HepG2 (cell line): ENCODE measurements around the gene VASN.

Source experiments
- CENPT ChIP-seq: sonication (generic); formaldehyde crosslinking; IDR thresholded peaks from 2 replicates; pipeline ENCODE4 v1.8.0; 2022; ENCODE audit warnings: low read depth, mild to moderate bottlenecking, moderate library complexity, missing genetic modification reagents
- ESRRA ChIP-seq: sonication (generic); formaldehyde crosslinking; IDR thresholded peaks from 2 replicates; pipeline ENCODE4 v1.5.1; 2020; ENCODE audit warnings: mild to moderate bottlenecking, low read depth, missing genetic modification reagents
- HDAC6 ChIP-seq: fragments of 200-600 bp; sonication (generic); IDR thresholded peaks from 2 replicates; pipeline ENCODE4 v1.7.0; 2017; ENCODE audit warnings: mild to moderate bottlenecking, antibody characterized with exemption, low read length, low read depth
- HNRNPUL1 ChIP-seq: fragments of 200-400 bp; formaldehyde crosslinking; IDR thresholded peaks from 2 replicates; pipeline ENCODE4 v1.6.1; 2017; ENCODE audit warnings: low read depth, mild to moderate bottlenecking, low read length, moderate library complexity
- REST ChIP-seq, 2 experiments: IDR thresholded peaks; 2 replicates each; pipeline ENCODE4 v1.6.1; 2011 to 2012; ENCODE audit warnings: low read length in 2 of 2, borderline replicate concordance in 1 of 2, low read depth in 1 of 2, mild to moderate bottlenecking in 1 of 2, moderate library complexity in 1 of 2
- USF2 ChIP-seq, 2 experiments: sonication (generic) in 1 of 2; formaldehyde crosslinking in 1 of 2; IDR thresholded peaks; 2 replicates each; pipeline versions ENCODE4 v1.5.1 to v1.6.1; 2011 to 2020; ENCODE audit warnings: borderline replicate concordance in 1 of 2, low read depth in 1 of 2, low read length in 1 of 2, mild to moderate bottlenecking in 1 of 2, missing genetic modification reagents in 1 of 2, moderate library complexity in 1 of 2
- YY1 ChIP-seq: IDR thresholded peaks from 2 replicates; pipeline ENCODE4 v1.6.1; 2011; ENCODE audit warnings: low read length, low read depth, moderate library complexity, mild to moderate bottlenecking; ENCODE audit not compliant: insufficient read depth, insufficient replicate concordance
- ZNF138 ChIP-seq: sonication (generic); formaldehyde crosslinking; IDR thresholded peaks from 2 replicates; pipeline ENCODE4 v1.5.0; 2020; ENCODE audit warnings: mild to moderate bottlenecking, low read depth, missing genetic modification reagents
- TF ChIP-seq, protein P1 (sequence below): sonication (generic); formaldehyde crosslinking; IDR thresholded peaks from 2 replicates; pipeline ENCODE4 v1.5.0; 2020; ENCODE audit warnings: mild to moderate bottlenecking, missing genetic modification reagents, moderate library complexity

DNA sequence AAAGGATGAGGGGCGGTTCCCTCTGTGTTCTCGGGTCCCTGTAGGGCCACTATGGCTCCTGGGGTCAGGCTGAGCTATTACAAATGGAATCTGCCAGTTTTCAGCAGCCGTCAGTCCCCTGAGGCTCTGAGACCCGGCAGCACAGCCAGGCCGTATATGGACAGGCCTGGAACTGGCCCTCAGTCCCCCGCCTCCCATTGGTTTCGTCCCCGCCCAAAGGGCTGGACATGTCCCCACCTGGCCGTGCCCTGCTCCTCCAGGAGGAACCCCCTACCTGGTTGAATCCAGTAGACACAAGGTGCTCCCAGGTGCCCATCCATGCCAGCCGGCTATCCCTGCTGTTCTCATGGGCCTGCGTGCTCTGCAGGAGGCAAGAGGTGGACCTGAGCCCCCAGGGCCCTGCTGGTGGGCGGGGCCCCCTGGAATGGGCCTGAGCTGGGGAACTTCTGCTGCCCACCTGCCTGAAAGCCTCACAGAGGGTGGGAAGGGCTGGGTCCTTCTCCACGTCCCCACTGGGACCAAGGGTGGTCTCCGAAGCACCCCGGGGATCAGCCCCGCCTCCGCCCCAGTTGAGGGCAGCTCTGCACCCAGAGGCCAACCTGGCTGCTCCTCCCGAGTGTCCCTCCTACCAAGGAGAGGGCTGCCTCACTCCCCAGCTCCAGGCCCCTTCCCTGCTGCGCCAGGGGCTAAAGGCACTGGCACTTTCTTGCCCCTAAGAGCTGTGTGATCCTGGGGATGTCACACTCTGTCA, 16.8 kb downstream of the VASN start:
- TF ChIP-seq, protein P1, sequence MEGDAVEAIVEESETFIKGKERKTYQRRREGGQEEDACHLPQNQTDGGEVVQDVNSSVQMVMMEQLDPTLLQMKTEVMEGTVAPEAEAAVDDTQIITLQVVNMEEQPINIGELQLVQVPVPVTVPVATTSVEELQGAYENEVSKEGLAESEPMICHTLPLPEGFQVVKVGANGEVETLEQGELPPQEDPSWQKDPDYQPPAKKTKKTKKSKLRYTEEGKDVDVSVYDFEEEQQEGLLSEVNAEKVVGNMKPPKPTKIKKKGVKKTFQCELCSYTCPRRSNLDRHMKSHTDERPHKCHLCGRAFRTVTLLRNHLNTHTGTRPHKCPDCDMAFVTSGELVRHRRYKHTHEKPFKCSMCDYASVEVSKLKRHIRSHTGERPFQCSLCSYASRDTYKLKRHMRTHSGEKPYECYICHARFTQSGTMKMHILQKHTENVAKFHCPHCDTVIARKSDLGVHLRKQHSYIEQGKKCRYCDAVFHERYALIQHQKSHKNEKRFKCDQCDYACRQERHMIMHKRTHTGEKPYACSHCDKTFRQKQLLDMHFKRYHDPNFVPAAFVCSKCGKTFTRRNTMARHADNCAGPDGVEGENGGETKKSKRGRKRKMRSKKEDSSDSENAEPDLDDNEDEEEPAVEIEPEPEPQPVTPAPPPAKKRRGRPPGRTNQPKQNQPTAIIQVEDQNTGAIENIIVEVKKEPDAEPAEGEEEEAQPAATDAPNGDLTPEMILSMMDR = no peak
- TF ChIP-seq HNRNPUL1 (no peak), REST (IDR thresholded peaks at IDR 0.05; ENCODE audit: borderline replicate concordance in 1 of 2, low read depth in 1 of 2, low read length in 2 of 2) (no peak), ZNF138 (CRISPR knock-in tag) (no peak), ESRRA (no peak), YY1 (no peak), HDAC6 (no peak), CENPT (no peak), USF2 (IDR thresholded peaks at IDR 0.05; ENCODE audit: low read depth, low read length) (no peak), USF2 (CRISPR knock-in tag; IDR thresholded peaks at IDR 0.05; ENCODE audit: borderline replicate concordance) (no peak)
